Activated CD8-positive, alpha-beta memory T cell treated with anti-CD3 and anti-CD28 coated beads, Interleukin-2, amount 50 U/mL, for 24 hours (primary cell): ENCODE data around the gene DNAH17.

ENCODE experiments used
- DNase-seq: peaks from one replicate; pipeline ENCODE4 v3.0.0-alpha.2; 2020; ENCODE audit errors: extremely low read depth

Gene DNAH17

DNA sequence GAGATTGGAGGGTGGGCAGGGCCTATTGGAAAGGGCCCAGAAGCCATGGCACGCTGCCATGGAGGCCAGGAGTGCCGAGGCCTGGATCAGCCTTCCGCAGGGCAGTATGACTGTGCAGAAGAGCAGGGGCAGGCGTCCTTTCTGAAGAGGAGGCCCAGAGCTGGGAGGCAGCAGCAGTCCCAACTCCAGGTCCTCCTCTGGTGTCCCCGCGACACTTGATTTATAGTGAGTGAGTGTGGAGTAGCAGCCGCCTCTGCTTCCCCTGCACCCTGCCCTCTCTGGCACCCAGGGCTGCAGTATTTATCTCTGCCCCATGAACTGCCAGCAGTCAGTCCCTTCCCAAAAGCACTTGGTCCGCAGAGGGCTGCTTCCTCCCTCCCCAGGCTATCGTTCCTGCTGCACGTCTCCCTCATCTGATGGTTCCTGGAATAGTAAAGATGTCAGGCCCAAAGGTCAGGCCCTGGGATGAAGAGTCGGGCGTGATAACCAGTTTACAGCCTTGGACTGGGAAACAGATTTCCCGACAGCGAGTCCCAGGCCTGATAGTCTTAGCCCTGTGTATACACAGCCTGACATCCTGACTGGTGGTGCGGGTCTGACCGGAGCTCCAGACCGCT lies 165.8 kb downstream of the DNAH17 start:
- DNase-seq, result no peak

DNA sequence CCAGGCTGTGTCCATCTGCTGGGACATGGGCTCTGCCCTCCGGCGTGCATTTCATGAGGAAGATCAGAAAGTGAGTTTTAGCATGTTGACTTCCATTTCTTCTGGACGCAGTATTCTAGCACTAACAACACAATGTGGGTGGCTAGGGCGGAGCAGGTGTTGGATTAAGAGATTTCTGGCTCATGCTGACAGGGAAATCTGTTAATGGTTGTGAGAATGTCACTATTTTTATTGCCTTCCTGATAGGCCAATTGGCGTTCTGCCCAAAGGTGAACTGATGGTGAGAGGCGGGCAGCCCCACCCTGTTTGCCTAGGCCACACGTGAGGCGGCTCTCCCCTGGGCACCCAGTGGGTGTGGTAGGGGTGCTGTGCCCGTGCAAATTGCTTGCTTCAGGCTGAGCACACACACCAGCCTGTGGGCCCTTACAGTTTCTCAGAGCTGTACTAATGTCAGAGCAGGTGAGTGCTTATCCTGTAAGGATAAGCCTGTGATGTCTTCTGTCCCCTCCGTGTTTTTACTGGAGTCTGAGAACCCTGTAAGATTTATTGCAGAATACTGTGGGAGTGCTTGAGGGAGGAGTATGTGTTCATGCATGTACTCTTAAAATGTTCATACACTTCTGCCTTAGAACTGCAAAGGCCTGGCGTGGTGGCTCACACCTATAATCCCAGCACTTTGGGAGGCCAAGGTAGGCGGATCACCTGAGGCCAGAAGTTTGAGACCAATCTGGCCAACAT lies 167.8 kb downstream of the DNAH17 start:
- no peak for DNase-seq

DNA sequence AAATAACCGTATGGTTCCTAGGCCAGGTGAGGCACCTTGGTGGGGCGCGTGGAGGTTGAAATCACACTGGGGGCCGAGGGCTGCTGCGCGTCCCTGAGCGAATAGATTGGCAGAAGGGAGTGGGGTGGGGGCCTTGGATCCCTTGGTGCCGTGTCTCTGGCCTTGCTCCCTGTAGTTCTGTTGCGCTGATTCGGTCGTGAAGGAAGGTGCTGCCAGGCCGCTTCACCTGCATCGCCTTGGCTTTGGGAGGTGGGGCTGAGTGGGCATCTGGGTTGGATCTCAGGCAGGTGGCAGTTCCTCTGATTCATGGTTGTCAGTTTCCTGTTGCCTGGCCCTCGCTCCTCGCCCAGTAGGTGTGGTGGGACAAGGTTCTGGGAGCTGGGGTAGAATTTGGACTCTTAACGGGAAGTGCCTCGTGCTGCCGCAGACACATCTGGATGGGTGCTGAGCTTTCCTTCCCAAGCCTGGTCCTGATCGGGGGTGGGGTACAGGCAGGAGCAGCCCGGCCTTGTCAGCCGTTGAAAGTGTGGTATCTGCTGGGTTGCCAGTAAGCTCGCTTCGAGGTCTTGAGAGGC lies 168.6 kb downstream of the DNAH17 start:
- DNase-seq, result no peak

DNA sequence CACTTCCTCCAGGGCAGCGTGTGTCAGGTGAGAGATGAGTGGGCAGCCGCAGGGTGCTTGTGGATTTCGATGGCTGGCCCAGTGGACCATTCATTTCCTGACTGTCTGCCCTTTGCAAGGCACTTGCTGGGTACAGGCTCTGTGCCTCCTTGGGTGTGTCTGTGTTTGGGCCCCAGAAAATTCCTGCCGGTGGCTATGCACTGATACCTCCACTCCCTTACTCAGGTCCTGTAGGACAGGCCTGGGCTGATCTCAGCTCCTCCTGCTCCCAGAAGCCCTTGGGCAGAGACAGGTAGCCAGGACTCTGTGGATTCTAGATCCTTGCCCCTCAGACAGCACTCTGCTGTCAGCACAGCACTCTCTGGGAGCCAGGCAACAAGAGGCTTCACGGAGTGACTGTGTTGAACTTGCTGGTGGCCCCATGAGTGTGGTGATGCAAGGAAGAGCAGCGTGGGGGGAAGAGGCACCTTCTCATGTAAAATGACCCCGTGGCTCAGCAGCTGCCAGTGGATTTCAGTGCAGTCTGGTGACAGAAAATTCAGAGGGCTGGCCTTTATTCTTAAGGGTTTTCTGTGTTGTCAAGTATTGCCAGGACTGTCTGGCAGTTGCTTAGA lies 169.7 kb downstream of the DNAH17 start:
- DNase-seq, result no peak

DNA sequence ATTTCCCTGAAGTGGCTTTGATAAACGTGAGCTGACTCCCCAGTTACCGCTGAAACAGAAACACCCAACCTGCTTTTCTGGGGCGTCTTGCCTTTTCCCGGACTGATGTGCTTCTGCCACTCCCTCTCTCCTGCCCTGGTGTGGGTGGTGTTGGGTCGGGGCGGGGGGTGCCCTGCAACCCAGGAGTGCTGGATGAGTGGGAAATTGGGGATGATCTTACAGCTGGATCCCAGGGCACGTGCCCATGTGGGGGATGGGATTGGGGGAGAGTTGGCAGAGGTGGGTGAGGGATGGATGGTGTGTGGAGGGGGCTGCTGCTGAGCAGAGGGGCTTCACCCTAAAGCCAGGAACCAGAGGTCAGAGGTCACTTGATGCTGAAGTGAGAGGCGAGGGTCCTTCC lies 170.3 kb downstream of the DNAH17 start:
- no peak for DNase-seq

DNA sequence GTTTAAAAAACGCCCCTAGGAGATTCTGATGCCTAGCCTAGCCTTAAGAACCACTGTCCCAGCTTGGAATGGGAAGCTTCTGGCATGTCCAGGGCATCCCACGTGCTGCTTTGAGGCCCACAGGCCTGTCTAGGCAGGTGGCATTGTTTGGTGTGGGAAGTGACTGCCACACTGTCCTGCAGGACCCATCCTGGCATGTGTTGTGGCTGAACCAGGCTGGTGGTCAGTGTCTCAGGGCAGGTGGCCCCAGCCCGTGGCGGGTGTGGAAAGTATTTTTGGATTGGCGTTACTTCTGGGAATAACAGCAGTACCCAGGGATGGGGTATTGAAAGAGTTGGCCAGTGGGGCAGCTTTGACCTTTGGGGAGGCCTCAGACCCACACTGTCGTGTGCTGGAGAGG lies 170.8 kb downstream of the DNAH17 start:
- no peak for DNase-seq

DNA sequence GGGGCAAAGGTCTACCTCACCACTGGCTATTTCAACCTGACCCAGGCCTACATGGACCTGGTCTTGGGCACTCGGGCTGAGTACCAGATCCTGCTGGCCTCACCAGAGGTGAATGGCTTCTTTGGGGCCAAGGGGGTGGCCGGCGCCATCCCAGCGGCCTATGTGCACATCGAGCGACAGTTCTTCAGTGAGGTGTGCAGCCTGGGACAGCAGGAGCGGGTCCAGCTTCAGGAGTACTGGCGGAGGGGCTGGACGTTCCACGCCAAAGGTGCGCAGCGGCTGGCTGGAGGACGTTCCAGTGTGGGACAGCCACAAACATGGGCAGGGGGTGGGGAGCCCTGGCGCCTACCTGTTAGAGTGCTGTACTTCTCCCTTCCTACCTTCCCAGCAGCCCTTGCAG lies 173.4 kb downstream of the DNAH17 start:
- DNase-seq, result no peak

DNA sequence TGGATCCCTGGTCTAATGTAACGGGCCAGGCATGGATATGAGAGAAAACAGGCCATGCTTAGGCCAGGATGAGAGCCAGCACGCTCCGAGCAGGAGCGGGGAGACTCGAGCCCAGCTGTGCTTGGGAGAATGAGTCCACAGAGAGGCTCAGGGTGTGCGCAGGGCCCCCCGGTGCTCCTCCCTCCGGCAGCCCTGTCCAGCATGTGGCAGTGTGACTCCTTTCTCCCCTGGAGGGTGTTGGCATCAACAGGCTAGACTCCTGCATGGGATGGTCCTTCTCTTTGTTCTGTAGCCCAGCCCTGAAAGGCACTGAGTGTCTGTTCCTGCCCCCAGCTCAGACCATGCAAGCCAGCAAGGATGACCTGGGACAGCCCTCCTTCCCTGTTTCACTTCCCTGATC lies 175.3 kb downstream of the DNAH17 start:
- no peak for DNase-seq

DNA sequence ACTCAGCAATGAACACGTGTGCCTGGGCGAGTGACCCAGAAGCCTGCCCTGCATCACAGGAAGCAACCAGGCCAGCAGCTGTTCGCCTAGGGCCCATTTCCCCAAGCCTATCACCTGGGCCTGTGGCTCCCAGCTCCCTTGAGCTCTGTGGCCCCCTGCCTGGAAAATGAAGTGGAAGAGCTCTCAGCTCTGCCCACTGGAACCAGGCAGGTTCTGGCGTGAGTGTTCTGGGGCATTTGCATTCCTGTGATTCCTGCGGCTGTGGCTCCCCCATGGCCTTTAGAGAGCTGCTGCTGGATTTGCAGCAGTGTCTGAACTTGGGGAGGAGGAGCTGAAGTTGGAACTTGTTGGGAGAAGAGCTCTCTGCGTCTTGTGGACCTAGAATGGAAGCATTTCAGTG lies 175.9 kb downstream of the DNAH17 start:
- no peak for DNase-seq

DNA sequence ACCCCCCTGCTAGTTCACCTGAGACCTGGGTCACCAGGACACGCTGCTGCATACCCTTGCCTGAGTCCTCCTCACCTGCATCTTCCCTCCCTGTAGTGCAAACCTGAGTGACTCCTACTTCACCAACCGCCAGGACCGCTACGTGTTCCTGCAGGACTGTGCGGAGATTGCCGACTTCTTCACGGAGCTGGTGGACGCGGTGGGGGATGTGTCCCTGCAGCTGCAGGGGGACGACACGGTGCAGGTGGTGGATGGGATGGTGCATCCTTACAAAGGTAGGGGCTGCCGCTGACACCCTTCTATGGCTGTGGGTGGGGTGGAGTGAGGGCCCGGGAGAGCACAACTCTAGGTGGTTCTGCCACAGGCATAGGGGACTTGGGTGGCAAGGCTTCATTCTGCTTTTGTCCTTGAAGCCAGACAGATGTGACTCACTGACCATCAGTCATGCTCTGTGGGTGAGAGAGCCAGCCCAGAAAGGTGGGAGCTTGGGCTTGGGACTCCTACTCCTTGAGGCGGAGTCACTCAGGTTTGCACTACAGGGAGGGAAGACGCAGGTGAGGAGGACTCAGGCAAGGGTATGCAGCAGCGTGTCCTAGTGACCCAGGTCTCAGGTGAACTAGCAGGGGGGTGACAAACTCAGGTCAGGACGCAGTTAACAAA lies 176.5 kb downstream of the DNAH17 start:
- DNase-seq, result no peak

DNA sequence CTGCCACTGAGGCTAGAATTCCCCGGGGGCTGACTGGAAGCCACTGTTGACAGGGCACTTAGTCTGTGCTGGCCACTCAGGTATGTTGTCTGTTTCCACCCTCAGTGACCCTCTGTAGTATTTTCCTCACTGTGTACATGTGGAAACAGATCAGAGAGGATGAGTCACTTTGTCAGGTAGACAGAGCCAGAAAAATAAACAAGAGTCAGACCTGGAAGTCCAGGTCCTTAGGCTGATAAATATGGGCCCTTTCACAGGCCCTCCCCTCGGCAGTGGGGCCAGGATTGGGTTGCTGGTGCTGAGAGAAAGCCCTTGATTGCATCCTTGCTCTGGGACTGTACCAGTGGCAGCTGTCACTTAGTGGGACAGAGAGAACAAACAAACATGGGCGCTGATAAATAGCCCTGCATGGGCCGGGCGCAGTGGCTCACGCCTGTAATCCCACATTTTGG lies 177.5 kb downstream of the DNAH17 start:
- no peak for DNase-seq

DNA sequence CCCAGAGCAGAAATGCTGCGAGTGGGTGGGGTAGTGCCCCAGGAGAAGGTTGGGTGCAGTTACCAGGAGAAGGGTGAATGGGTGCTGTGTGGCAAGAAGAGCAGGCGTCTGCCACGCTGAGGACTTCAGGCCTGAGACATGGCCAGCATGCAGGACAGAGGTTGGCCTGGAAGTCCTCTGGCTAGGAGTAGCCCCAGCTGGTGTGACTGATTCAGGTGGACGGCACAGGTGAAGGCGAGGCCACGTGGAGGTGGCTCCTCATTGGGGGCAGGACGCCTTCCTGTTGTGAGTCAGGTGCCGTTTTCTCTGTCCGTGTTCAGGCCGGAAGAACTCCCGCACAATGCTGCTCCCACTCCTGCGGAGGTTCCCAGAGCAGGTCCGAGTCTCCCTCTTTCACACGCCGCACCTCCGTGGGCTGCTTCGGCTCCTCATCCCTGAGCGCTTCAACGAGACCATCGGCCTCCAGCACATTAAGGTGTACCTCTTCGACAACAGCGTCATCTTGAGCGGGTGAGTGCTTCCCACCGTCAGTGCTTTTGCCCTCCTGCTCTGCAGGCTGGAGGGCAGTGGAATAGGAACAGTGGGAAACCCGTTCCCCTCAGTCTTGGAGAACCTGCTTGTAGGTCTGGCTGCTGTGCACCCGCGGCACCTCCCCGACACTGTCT lies 178.0 kb downstream of the DNAH17 start:
- no peak for DNase-seq

DNA sequence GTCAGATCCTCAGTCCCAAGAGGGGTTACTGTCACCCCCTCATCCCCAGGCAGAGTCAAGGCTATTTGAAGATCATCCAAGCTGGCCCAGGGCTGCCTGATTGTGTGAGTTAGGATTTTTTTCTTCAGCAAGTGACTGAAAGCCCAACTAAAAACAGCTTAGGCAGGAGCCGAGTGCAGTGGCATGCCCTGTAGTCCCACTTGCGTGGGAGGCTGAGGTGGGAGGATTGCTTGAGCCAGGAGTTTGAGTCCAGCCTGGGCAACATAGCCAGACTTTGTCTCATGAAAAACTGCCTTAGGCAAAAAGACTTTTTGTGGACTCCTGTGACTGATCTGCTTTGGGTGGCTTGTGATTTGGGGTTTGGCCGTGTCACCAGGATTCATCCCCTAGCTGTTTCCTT lies 178.8 kb downstream of the DNAH17 start:
- DNase-seq, result no peak

DNA sequence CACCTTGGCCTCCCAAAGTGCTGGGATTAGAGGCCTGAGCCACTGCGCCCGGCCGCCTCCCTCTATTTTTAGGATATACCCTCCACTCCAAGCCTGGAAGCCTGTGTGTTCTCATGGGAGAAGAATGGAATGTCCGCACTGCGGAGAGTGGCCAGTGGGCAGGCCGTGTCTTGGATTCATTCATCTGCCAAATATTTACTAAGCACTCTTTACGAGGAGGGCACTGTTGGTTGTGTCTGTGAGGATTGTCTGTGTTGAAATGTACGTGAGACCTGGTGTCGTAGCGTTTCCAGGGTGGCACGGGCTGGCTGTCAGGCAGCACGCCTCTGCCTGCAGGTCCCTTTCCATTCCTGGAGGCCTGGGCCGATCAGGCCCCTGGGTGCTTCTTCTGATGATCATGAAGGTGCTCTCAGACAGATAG lies 179.5 kb downstream of the DNAH17 start:
- no peak for DNase-seq

DNA sequence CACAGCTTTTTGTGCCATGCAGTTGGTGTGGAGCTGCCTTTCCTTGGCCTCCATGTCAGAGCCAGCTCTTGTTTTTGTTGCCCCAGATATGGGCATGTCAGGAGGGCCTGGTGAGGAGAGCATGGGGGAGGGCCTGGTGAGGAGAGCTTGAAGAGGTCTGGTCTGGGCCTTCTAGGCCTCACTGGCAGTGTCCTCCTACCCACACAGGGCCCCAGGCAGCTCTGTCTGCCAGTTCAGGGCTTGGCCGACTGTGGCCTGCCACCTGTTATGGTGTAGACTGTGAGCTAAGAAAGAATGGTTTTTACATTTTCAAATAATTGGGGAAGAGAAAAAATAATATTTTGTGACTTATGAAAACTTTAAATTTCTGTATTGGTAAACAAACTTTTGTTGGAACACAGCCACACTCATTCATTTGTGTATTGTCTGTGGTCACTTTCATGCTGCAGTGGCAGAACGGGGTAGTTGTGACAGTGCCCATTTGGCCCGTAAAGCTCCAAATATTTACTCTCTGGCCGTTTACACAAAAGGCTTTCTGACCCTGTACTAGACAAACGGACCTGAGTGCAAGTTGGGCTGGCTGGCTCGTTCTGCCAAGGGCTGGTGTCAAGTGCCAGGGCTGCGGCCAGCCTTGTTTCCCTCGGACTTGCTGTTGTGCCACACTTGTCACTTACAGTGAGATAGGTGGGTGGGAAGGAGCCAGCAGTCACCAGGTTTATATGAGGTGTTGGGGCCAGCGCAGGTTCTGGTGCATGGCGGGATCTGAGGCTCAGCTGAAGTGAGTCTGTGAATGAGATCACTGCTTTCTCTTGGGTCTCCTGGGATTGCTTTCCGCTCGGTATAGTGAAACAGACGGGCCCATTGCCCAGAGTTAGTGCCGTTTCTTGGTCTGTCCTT lies 180.5 kb downstream of the DNAH17 start:
- DNase-seq, result no peak

DNA sequence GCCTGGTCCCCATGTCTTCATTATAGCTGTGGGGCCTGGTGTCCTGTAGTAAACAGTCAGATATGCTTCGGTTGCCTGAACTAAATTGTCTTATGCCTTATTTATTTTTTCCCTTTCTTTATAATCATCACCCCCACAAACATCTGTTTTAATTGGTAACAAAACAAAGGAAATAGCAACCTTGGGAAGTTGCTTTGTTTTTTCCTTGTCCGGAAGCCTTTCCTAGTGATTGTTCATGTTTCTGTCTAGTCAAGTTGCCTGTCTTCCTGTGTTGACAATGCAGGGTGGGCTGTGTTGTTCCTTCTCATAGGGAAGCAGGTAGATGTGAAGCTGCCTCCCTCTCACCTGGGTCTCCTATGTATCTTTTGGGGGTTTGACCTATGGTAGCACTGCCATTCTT lies 182.0 kb downstream of the DNAH17 start:
- DNase-seq, result no peak

DNA sequence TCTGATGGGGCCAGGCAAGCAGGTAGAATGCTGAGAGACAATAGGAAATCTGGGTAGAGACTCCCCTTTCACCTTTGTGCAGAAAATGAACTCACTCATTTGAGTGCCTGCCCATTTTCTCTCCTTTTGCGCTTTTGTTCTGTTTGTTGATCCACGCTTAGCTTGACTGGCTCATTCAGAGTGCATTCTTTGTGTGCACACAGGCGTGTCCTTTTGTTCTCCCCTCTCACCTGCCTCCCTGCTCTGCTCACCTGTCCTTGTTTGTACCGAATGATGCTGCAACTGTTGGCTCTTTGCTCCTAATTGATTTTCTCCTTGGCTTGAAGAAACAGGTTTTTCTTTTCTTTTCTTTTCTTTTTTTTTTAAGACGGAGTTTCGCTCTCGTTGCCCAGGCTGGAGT lies 183.0 kb downstream of the DNAH17 start:
- DNase-seq, result no peak

DNA sequence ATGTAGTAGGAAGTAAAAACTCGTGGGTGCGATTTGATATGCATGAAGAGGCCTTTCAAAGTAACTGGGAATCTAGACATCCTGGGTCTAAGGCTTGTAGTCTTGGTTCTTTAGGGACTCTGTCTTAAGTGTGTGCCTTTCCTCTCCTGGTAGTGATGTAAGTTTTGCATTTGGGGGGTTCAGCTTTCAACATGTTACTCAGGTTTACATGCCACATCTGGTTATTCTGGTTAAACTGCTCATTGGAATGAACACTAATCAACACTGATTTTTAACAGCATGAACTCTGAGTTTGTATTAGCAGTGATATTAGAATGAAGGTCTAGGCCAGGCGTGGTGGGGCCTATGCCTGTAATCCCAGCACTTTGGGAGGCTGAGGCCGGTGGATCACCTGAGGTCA lies 183.6 kb downstream of the DNAH17 start:
- DNase-seq, result no peak

DNA sequence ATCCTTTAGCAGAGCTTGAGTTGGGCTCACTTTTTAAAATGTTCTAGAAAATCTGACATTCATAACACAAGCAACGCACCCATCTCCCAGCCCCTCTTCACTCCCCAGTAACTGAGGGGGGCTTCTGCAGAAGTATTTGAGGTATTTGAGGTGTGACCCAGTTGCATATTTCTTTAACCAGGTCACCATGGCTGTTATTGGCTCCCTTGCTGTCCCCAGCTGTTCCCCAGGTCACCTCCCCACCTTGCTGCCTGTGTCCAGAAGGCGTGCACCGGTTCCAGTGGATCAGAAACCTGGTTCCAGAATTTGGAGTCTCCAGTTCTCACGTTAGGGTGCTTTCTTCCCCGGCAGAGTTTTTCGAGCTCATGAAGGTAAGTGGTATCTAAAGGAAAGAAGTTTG lies 184.9 kb downstream of the DNAH17 start:
- no peak for DNase-seq

DNA sequence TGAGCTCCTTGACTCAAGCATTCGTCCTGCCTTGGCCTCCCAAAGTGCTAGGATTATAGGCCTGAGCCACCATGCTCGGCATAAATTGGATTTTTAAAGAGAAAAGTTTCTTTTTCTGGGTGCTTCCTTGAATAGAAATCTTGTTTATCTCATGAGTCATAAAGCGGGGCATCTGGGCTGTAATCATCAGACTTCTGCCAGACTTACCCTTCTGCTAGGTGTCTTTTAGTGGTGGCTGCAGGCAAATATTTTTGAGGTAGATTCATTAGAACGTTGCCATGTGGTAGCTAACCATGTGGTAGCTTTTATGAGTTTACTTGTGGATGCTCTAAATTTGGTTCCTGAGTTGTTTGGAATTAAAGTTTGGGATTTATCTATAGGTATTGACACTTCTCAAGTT lies 185.4 kb downstream of the DNAH17 start:
- no peak for DNase-seq

DNA sequence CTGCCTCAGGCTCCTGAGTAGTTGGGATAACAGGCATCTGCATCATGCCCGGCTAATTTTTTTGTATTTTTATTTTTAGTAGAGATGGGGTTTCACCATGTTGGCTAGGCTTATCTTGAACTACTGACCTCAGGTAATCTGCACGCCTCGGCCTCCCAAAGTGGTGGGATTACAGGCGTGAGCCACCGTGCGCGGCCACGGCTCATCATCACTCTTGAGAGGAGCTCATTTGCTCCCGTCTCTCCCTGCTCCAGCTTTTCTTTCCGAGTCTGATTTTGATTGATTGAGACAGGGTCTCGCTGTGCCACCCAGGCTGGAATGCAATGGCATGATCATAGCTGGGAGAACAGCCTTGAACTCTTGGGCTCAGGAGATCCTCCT lies 186.2 kb downstream of the DNAH17 start:
- DNase-seq, result no peak
